ENCODE measurements around the gene BRMS1L. TPM values are rescaled to one million over a fixed set of nuclear protein-coding genes. Genes with fewer than 3 reads are reported as not detected.

Gene BRMS1L
- total and polyA plus RNA-seq, 9 of the 15 experiments (the other 6 are each of a cell fraction or from before 2014, with no cell fraction given) = 1.2 to 4.7 (median 3.3) TPM

DNA sequence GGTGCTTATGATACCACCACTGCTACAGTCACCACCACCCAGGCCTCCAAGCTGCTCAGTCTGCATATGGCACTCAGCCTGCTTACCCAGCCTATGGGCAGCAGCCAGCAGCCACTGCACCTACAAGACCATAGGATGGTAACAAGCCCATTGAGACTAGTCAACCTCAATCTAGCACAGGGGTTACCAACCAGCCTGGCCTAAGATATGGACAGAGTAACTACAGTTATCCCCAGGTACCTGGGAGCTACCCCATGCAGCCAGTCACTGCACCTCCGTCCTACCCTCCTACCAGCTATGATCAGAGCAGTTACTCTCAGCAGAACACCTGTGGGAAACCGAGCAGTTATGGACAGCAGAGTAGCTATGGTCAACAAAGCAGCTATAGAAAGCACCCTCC lies 55.1 kb downstream of the BRMS1L start:
- FAIRE-seq (no peak), ATAC-seq (no peak)

More for the DNA sequence above, 55.1 kb downstream of the BRMS1L start:
- H3K36me3 ChIP-seq (ENCODE audit: control insufficient read depth, insufficient read depth, low read length) = no peaks in the 10 kb centered on the region
- no peak overlapping the region for H3K4me3 ChIP-seq
- H3K79me2 ChIP-seq (ENCODE audit: control insufficient read depth, insufficient read depth, low read length) = no peaks in the 10 kb centered on the region
- H3K9ac ChIP-seq (ENCODE audit: insufficient read depth in 1 of 2, low read depth in 2 of 2, low read length in 2 of 2) = no peak overlapping the region
- H3K4me2 ChIP-seq (ENCODE audit: insufficient read depth, low read length) = no peak overlapping the region
- WGBS (ENCODE audit: insufficient coverage, low coverage, missing lambda C conversion rate) = 0% methylated on average over 2 of the region's 2 CpGs
- DNase-seq (ENCODE audit: extremely low read depth in 1 of 4, low spot score in 3 of 4) = no peak
- ChIA-PET CTCF (ENCODE audit: low intra/inter-chr PET ratio) (no interaction called here), POLR2A (no interaction called here)
- no peaks in the 10 kb centered on the region for H3K27me3 ChIP-seq (ENCODE audit: control insufficient read depth in 2 of 2, insufficient read depth in 2 of 2, low read length in 2 of 2)
- no peaks in the 10 kb centered on the region for H4K20me1 ChIP-seq (replicated peaks; ENCODE audit: control insufficient read depth, insufficient read depth, low read length)
- no peak overlapping the region for H2AFZ ChIP-seq (ENCODE audit: low read depth, low read length)
- peaks cover 0 to 9% of the 10 kb centered on the region in 2 experiments; a peak in 2 of 5 replicates for H3K4me1 ChIP-seq (replicated peaks in 1 of 2; ENCODE audit: control insufficient read depth in 2 of 2, insufficient read depth in 2 of 2, low read length in 2 of 2)
- no peaks in the 10 kb centered on the region for H3K9me3 ChIP-seq (replicated peaks; ENCODE audit: control insufficient read depth, insufficient read depth, low read depth, low read length)
- no peaks in the 10 kb centered on the region for H3K9me1 ChIP-seq (ENCODE audit: control insufficient read depth, insufficient read depth, low read length)
- in situ Hi-C loops (cut with MboI) (no loop called here), intact Hi-C loops (cut with micrococcal nuclease) (loop anchor here (10.0 kb wide), 1 partner anchor 724 kb away; no protein-coding TSS in a partner anchor)
- TF ChIP-seq FOXK2 (conservative IDR thresholded peaks at IDR 0.05 in 1 of 2, IDR thresholded peaks at IDR 0.05 in 1 of 2; ENCODE audit: low read depth in 2 of 2) = no peak
- TF ChIP-seq, protein P1, sequence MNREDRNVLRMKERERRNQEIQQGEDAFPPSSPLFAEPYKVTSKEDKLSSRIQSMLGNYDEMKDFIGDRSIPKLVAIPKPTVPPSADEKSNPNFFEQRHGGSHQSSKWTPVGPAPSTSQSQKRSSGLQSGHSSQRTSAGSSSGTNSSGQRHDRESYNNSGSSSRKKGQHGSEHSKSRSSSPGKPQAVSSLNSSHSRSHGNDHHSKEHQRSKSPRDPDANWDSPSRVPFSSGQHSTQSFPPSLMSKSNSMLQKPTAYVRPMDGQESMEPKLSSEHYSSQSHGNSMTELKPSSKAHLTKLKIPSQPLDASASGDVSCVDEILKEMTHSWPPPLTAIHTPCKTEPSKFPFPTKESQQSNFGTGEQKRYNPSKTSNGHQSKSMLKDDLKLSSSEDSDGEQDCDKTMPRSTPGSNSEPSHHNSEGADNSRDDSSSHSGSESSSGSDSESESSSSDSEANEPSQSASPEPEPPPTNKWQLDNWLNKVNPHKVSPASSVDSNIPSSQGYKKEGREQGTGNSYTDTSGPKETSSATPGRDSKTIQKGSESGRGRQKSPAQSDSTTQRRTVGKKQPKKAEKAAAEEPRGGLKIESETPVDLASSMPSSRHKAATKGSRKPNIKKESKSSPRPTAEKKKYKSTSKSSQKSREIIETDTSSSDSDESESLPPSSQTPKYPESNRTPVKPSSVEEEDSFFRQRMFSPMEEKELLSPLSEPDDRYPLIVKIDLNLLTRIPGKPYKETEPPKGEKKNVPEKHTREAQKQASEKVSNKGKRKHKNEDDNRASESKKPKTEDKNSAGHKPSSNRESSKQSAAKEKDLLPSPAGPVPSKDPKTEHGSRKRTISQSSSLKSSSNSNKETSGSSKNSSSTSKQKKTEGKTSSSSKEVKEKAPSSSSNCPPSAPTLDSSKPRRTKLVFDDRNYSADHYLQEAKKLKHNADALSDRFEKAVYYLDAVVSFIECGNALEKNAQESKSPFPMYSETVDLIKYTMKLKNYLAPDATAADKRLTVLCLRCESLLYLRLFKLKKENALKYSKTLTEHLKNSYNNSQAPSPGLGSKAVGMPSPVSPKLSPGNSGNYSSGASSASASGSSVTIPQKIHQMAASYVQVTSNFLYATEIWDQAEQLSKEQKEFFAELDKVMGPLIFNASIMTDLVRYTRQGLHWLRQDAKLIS (CRISPR knock-in tag; IDR thresholded peaks at IDR 0.05) = no peak
- TF ChIP-seq ELF4 (CRISPR knock-in tag; IDR thresholded peaks at IDR 0.05) = no peak
- TF ChIP-seq, protein P2, sequence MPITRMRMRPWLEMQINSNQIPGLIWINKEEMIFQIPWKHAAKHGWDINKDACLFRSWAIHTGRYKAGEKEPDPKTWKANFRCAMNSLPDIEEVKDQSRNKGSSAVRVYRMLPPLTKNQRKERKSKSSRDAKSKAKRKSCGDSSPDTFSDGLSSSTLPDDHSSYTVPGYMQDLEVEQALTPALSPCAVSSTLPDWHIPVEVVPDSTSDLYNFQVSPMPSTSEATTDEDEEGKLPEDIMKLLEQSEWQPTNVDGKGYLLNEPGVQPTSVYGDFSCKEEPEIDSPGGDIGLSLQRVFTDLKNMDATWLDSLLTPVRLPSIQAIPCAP (CRISPR knock-in tag; IDR thresholded peaks at IDR 0.05; ENCODE audit: borderline replicate concordance) = no peak
- TF ChIP-seq, protein P3, sequence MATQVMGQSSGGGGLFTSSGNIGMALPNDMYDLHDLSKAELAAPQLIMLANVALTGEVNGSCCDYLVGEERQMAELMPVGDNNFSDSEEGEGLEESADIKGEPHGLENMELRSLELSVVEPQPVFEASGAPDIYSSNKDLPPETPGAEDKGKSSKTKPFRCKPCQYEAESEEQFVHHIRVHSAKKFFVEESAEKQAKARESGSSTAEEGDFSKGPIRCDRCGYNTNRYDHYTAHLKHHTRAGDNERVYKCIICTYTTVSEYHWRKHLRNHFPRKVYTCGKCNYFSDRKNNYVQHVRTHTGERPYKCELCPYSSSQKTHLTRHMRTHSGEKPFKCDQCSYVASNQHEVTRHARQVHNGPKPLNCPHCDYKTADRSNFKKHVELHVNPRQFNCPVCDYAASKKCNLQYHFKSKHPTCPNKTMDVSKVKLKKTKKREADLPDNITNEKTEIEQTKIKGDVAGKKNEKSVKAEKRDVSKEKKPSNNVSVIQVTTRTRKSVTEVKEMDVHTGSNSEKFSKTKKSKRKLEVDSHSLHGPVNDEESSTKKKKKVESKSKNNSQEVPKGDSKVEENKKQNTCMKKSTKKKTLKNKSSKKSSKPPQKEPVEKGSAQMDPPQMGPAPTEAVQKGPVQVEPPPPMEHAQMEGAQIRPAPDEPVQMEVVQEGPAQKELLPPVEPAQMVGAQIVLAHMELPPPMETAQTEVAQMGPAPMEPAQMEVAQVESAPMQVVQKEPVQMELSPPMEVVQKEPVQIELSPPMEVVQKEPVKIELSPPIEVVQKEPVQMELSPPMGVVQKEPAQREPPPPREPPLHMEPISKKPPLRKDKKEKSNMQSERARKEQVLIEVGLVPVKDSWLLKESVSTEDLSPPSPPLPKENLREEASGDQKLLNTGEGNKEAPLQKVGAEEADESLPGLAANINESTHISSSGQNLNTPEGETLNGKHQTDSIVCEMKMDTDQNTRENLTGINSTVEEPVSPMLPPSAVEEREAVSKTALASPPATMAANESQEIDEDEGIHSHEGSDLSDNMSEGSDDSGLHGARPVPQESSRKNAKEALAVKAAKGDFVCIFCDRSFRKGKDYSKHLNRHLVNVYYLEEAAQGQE (IDR thresholded peaks at IDR 0.05; ENCODE audit: borderline replicate concordance) = no peak
- TF ChIP-seq, protein P3 (CRISPR knock-in tag; IDR thresholded peaks at IDR 0.05; ENCODE audit: low read depth) = no peak
- no peak for TF ChIP-seq MCM7 (IDR thresholded peaks at IDR 0.05)
- TF ChIP-seq SIN3B (IDR thresholded peaks at IDR 0.05; ENCODE audit: low read depth) = no peak
- TF ChIP-seq CEBPB (tag; IDR thresholded peaks at IDR 0.05) = no peak
- no peak for TF ChIP-seq NFE2L1 (tag; IDR thresholded peaks at IDR 0.05; ENCODE audit: borderline replicate concordance, low read depth)
- H3K27ac ChIP-seq (ENCODE audit: extremely low read depth, low read depth, low read length) = no peak overlapping the region
- BruUV-seq (replicated peaks) = no TSS peak

All from K562 (cell line).